ENCODE data around the gene TRAFD1.

The TRAFD1 gene

DNA sequence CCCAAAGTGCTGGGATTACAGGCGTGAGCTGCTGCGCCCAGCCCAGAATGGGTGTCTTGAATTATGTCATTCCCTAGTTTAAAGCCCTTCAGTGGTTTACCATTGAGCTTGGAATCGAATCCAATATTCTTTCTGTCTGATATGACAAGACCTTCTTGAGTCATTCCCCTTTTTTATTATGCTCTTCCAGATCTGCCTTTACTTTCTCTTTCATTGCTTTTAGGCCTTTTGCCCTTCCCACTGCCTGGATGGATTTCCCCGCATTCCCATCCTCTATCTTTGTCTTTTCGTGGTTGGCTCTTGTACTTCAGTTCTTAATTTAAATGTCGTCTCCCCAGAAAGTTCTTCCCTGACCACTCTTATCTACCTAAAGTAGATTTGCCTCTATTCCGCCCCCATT, 1.6 kb downstream of the TRAFD1 start:
- Histone ChIP-seq H2AFZ (ENCODE audit: low read length) (no peak overlapping the region), H3K27ac (replicated peaks; ENCODE audit: low read length) (no peak overlapping the region), H3K4ac (ENCODE audit: low read length) (no peak overlapping the region), H3K4me2 (ENCODE audit: insufficient read depth, low read length, poor library complexity, severe bottlenecking) (no peak overlapping the region), H2BK120ac (ENCODE audit: low read depth, low read length) (no peak overlapping the region), H4K91ac (ENCODE audit: low read depth, low read length, poor library complexity) (no peak overlapping the region), H2BK5ac (ENCODE audit: low read length) (no peak overlapping the region), H2BK12ac (ENCODE audit: low read length) (no peak overlapping the region), H3K14ac (ENCODE audit: low read length) (no peak overlapping the region), H3K18ac (ENCODE audit: low read length) (no peak overlapping the region), H3K9ac (ENCODE audit: low read depth, low read length, poor library complexity) (no peak overlapping the region), H3K79me1 (ENCODE audit: low read depth, low read length) (no peaks in the 10 kb centered on the region), H3K4me3 (ENCODE audit: low read length in 2 of 2) (no peak overlapping the region), H3K9me3 (replicated peaks in 1 of 2; ENCODE audit: control insufficient read depth in 2 of 2, insufficient read depth in 1 of 2, low read depth in 1 of 2, low read length in 2 of 2) (no peaks in the 10 kb centered on the region), H2AK5ac (ENCODE audit: low read depth, low read length) (no peak overlapping the region), H3K36me3 (replicated peaks in 1 of 2; ENCODE audit: control insufficient read depth in 2 of 2, insufficient read depth in 2 of 2, low read length in 2 of 2) (peaks cover 0 to 17% of the 10 kb centered on the region in 2 donors), H2BK15ac (ENCODE audit: low read length) (no peak overlapping the region), H3K4me1 (ENCODE audit: control insufficient read depth in 2 of 2, insufficient read depth in 1 of 2, low read depth in 1 of 2, low read length in 2 of 2) (peaks cover 3 to 9% of the 10 kb centered on the region in 2 donors), H3K23ac (ENCODE audit: low read depth, low read length, poor library complexity) (no peak overlapping the region), H4K8ac (ENCODE audit: low read depth, low read length) (no peak overlapping the region), H3K27me3 (ENCODE audit: control insufficient read depth in 3 of 3, insufficient read depth in 3 of 3, low read depth in 1 of 3, low read length in 3 of 3) (no peaks in the 10 kb centered on the region)
- WGBS, 2 donors (ENCODE audit: extremely low coverage in 2 of 2, insufficient read length in 2 of 2, insufficient replicate concordance in 1 of 2) = no CpG with 5 or more reads among the region's 7 CpGs
- DNase-seq (ENCODE audit: low spot score) = no peak

DNA sequence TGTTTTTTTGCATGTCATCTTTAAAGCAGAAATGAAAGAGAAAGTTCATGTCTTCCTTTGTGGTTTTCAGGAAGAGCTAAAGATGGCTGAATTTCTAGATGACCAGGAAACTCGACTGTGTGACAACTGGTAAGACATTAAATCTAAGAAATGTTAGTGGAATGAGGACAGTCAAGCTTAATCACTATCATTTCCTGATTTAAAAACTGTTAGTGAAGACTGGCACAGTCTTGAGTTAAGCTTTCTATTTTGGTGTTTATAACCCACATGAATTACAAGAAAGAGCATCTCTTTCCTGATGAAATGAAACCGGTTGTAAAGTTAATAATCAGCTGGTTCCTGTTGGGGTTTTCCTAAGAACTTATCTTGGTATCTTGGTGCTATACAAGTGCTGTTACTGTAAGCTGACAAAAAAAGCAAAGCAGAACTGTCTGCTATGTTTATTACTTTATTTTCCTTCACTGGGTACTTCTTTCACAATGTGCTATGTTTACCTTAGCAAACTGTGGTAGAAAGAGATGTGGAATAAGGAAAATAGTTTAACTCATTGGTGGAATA, 5.2 kb downstream of the TRAFD1 start:
- no peak overlapping the region for H2AFZ ChIP-seq (ENCODE audit: low read length)
- H3K4me2 ChIP-seq (ENCODE audit: insufficient read depth, low read length, poor library complexity, severe bottlenecking) = no peak overlapping the region
- no peak overlapping the region for H3K18ac ChIP-seq (ENCODE audit: low read length)
- no peak overlapping the region for H2BK120ac ChIP-seq (ENCODE audit: low read depth, low read length)
- no peak overlapping the region for H3K27ac ChIP-seq (replicated peaks; ENCODE audit: low read length)
- H2BK5ac ChIP-seq (ENCODE audit: low read length) = no peak overlapping the region
- H3K9me3 ChIP-seq (replicated peaks in 1 of 2; ENCODE audit: control insufficient read depth in 2 of 2, insufficient read depth in 1 of 2, low read depth in 1 of 2, low read length in 2 of 2) = no peaks in the 10 kb centered on the region
- H3K23ac ChIP-seq (ENCODE audit: low read depth, low read length, poor library complexity) = no peak overlapping the region
- H3K4ac ChIP-seq (ENCODE audit: low read length) = no peak overlapping the region
- no peak overlapping the region for H4K8ac ChIP-seq (ENCODE audit: low read depth, low read length)
- no CpG with 5 or more reads among the region's 2 CpGs for WGBS, 2 donors (ENCODE audit: extremely low coverage in 2 of 2, insufficient read length in 2 of 2, insufficient replicate concordance in 1 of 2)
- H3K4me1 ChIP-seq (ENCODE audit: control insufficient read depth in 2 of 2, insufficient read depth in 1 of 2, low read depth in 1 of 2, low read length in 2 of 2) = peaks cover 2 to 3% of the 10 kb centered on the region in 2 donors
- H3K14ac ChIP-seq (ENCODE audit: low read length) = no peak overlapping the region
- no peak overlapping the region for H3K4me3 ChIP-seq (ENCODE audit: low read length in 2 of 2)
- peaks cover 4 to 29% of the 10 kb centered on the region in 2 donors for H3K36me3 ChIP-seq (replicated peaks in 1 of 2; ENCODE audit: control insufficient read depth in 2 of 2, insufficient read depth in 2 of 2, low read length in 2 of 2)
- H2BK15ac ChIP-seq (ENCODE audit: low read length) = no peak overlapping the region
- H3K79me1 ChIP-seq (ENCODE audit: low read depth, low read length) = no peaks in the 10 kb centered on the region
- H3K9ac ChIP-seq (ENCODE audit: low read depth, low read length, poor library complexity) = no peak overlapping the region
- no peak overlapping the region for H2BK12ac ChIP-seq (ENCODE audit: low read length)
- H4K91ac ChIP-seq (ENCODE audit: low read depth, low read length, poor library complexity) = no peak overlapping the region
- H2AK5ac ChIP-seq (ENCODE audit: low read depth, low read length) = no peak overlapping the region
- no peaks in the 10 kb centered on the region for H3K27me3 ChIP-seq (ENCODE audit: control insufficient read depth in 3 of 3, insufficient read depth in 3 of 3, low read depth in 1 of 3, low read length in 3 of 3)
- DNase-seq (ENCODE audit: low spot score) = no peak

DNA sequence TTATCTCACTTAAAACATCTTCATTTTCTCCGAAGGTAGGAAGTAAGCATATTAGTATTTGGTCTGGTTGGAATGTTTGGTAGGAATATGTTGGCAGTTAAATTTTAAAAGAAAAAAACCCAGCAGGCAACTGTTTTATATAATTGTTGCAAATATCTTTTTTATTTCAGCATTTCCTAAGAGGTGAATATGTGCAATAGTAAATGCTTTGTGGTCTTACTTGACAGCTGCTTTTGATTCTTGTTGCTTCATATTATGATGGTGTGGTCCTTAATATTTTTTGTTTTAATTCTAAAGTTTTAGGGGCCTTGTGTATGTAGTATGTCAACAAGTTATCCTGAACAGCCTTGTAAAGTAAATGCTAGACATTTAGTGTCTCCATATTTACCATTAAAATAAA, 6.3 kb downstream of the TRAFD1 start:
- H4K91ac ChIP-seq (ENCODE audit: low read depth, low read length, poor library complexity) = no peak overlapping the region
- no peaks in the 10 kb centered on the region for H3K79me1 ChIP-seq (ENCODE audit: low read depth, low read length)
- H3K9me3 ChIP-seq (replicated peaks in 1 of 2; ENCODE audit: control insufficient read depth in 2 of 2, insufficient read depth in 1 of 2, low read depth in 1 of 2, low read length in 2 of 2) = no peaks in the 10 kb centered on the region
- H3K4me1 ChIP-seq (ENCODE audit: control insufficient read depth in 2 of 2, insufficient read depth in 1 of 2, low read depth in 1 of 2, low read length in 2 of 2) = peaks cover 0 to 2% of the 10 kb centered on the region in 2 donors
- H3K18ac ChIP-seq (ENCODE audit: low read length) = no peak overlapping the region
- no peak for DNase-seq (ENCODE audit: low spot score)
- H4K8ac ChIP-seq (ENCODE audit: low read depth, low read length) = no peak overlapping the region
- no peak overlapping the region for H3K27ac ChIP-seq (replicated peaks; ENCODE audit: low read length)
- H2BK15ac ChIP-seq (ENCODE audit: low read length) = no peak overlapping the region
- no peak overlapping the region for H3K4me3 ChIP-seq (ENCODE audit: low read length in 2 of 2)
- H2BK120ac ChIP-seq (ENCODE audit: low read depth, low read length) = no peak overlapping the region
- H3K36me3 ChIP-seq (replicated peaks in 1 of 2; ENCODE audit: control insufficient read depth in 2 of 2, insufficient read depth in 2 of 2, low read length in 2 of 2) = peaks cover 10 to 40% of the 10 kb centered on the region in 2 donors
- no peak overlapping the region for H3K9ac ChIP-seq (ENCODE audit: low read depth, low read length, poor library complexity)
- H3K4me2 ChIP-seq (ENCODE audit: insufficient read depth, low read length, poor library complexity, severe bottlenecking) = no peak overlapping the region
- H2BK5ac ChIP-seq (ENCODE audit: low read length) = no peak overlapping the region
- WGBS, 2 donors (ENCODE audit: extremely low coverage in 2 of 2, insufficient read length in 2 of 2, insufficient replicate concordance in 1 of 2) = no CpG with 5 or more reads among the region's 1 CpG
- H2AK5ac ChIP-seq (ENCODE audit: low read depth, low read length) = no peak overlapping the region
- no peak overlapping the region for H3K4ac ChIP-seq (ENCODE audit: low read length)
- no peaks in the 10 kb centered on the region for H3K27me3 ChIP-seq (ENCODE audit: control insufficient read depth in 3 of 3, insufficient read depth in 3 of 3, low read depth in 1 of 3, low read length in 3 of 3)
- no peak overlapping the region for H3K23ac ChIP-seq (ENCODE audit: low read depth, low read length, poor library complexity)
- H3K14ac ChIP-seq (ENCODE audit: low read length) = no peak overlapping the region
- H2AFZ ChIP-seq (ENCODE audit: low read length) = no peak overlapping the region
- H2BK12ac ChIP-seq (ENCODE audit: low read length) = no peak overlapping the region

DNA sequence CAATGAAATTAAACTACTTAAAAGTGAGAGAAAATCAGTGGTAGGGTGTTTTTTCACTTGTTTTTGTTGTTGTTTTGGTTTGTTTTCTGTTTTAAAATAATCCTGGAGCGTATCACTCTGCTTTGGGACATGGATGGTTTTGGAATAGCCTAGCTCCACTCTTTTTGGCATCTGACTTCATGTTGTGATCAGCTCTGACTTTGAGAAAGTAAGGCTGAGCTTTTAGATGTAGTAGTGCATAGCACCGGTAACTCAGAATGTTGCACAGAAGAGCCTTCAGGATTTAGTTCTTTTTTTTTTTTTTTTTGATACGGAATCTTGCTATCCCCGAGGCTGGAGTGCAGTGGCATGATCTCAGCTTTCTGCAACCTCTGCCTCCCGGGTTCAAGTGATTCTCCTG, 8.1 kb downstream of the TRAFD1 start:
- no peak overlapping the region for H3K4me3 ChIP-seq (ENCODE audit: low read length in 2 of 2)
- H2BK120ac ChIP-seq (ENCODE audit: low read depth, low read length) = no peak overlapping the region
- WGBS, 2 donors (ENCODE audit: extremely low coverage in 2 of 2, insufficient read length in 2 of 2, insufficient replicate concordance in 1 of 2) = no CpG with 5 or more reads among the region's 5 CpGs
- no peak overlapping the region for H2BK5ac ChIP-seq (ENCODE audit: low read length)
- no peak overlapping the region for H3K9ac ChIP-seq (ENCODE audit: low read depth, low read length, poor library complexity)
- no peak overlapping the region for H3K4ac ChIP-seq (ENCODE audit: low read length)
- H4K8ac ChIP-seq (ENCODE audit: low read depth, low read length) = no peak overlapping the region
- H3K18ac ChIP-seq (ENCODE audit: low read length) = no peak overlapping the region
- no peak overlapping the region for H3K23ac ChIP-seq (ENCODE audit: low read depth, low read length, poor library complexity)
- no peak overlapping the region for H2AFZ ChIP-seq (ENCODE audit: low read length)
- H3K4me1 ChIP-seq (ENCODE audit: control insufficient read depth in 2 of 2, insufficient read depth in 1 of 2, low read depth in 1 of 2, low read length in 2 of 2) = no peaks in the 10 kb centered on the region
- H3K14ac ChIP-seq (ENCODE audit: low read length) = no peak overlapping the region
- H3K4me2 ChIP-seq (ENCODE audit: insufficient read depth, low read length, poor library complexity, severe bottlenecking) = no peak overlapping the region
- no peak overlapping the region for H2BK12ac ChIP-seq (ENCODE audit: low read length)
- no peaks in the 10 kb centered on the region for H3K79me1 ChIP-seq (ENCODE audit: low read depth, low read length)
- H2AK5ac ChIP-seq (ENCODE audit: low read depth, low read length) = no peak overlapping the region
- no peak overlapping the region for H4K91ac ChIP-seq (ENCODE audit: low read depth, low read length, poor library complexity)
- no peak overlapping the region for H3K27ac ChIP-seq (replicated peaks; ENCODE audit: low read length)
- no peak for DNase-seq (ENCODE audit: low spot score)
- no peak overlapping the region for H2BK15ac ChIP-seq (ENCODE audit: low read length)
- peaks cover 13 to 55% of the 10 kb centered on the region in 2 donors for H3K36me3 ChIP-seq (replicated peaks in 1 of 2; ENCODE audit: control insufficient read depth in 2 of 2, insufficient read depth in 2 of 2, low read length in 2 of 2)
- H3K9me3 ChIP-seq (replicated peaks in 1 of 2; ENCODE audit: control insufficient read depth in 2 of 2, insufficient read depth in 1 of 2, low read depth in 1 of 2, low read length in 2 of 2) = no peaks in the 10 kb centered on the region
- no peaks in the 10 kb centered on the region for H3K27me3 ChIP-seq (ENCODE audit: control insufficient read depth in 3 of 3, insufficient read depth in 3 of 3, low read depth in 1 of 3, low read length in 3 of 3)
